ENCODE measurements around the gene SF3B2. TPM values are rescaled to one million over a fixed set of nuclear protein-coding genes. Genes with fewer than 3 reads are reported as not detected.
"Not testable (repeated sequence)": the region's sequence is repeated elsewhere in the genome, so short reads cannot be mapped to it uniquely, and the experiment has no call there.

SF3B2 gene
- total RNA-seq, 2 donors from 2014 or later = 112 to 255 TPM

DNA sequence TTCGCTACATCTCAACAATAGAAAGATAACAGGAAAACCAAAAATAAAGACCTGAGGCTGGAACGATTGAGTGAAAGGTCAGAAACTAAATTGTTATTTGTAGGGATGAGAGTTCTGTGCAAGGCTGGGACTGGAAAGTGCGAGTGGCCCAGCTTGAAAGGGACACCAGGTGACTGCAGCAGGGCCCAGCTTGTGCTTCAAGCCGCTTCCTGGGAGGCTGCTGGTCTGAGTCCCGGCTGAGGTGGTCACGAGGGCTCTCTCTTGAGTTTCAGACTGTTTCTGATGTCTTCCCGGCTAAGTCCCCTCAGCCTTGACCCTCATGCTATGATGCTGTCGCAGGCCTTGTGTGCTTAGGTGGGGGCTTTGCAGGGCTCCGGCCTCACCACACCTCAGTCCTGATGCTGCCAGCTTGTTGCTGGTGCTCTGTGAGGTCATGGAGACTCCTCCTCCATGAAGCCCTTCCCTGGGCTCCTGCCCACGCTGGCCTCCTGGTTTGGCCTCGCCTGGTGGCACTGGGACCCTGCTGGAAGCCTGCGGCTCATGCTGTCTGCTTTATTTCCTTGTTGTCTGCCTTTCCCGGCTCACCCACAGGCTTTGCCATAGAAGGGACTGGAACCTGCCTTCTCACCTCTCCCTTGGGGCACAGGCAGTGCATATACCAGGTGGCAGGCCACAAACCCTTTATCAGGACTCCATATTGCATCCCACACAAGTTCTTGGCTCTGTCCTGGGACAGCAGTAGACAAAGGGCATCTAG lies 45.9 kb upstream of the SF3B2 start:
- Histone ChIP-seq H3K27me3 (no peaks in the 10 kb centered on the region), H3K27ac (no peak overlapping the region), H3K4me1 (peaks cover 14% of the 10 kb centered on the region), H3K9me3 (no peaks in the 10 kb centered on the region), H3K36me3 (replicated peaks in 1 of 2; ENCODE audit: insufficient read depth in 1 of 2, low read depth in 2 of 2) (no peaks in the 10 kb centered on the region), H3K4me3 (no peak overlapping the region)
- DNase-seq (no peak), ATAC-seq (no peak)
- TF ChIP-seq, protein P1, sequence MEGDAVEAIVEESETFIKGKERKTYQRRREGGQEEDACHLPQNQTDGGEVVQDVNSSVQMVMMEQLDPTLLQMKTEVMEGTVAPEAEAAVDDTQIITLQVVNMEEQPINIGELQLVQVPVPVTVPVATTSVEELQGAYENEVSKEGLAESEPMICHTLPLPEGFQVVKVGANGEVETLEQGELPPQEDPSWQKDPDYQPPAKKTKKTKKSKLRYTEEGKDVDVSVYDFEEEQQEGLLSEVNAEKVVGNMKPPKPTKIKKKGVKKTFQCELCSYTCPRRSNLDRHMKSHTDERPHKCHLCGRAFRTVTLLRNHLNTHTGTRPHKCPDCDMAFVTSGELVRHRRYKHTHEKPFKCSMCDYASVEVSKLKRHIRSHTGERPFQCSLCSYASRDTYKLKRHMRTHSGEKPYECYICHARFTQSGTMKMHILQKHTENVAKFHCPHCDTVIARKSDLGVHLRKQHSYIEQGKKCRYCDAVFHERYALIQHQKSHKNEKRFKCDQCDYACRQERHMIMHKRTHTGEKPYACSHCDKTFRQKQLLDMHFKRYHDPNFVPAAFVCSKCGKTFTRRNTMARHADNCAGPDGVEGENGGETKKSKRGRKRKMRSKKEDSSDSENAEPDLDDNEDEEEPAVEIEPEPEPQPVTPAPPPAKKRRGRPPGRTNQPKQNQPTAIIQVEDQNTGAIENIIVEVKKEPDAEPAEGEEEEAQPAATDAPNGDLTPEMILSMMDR (IDR thresholded peaks at IDR 0.05) = no peak
- no peak for TF ChIP-seq POLR2A (IDR thresholded peaks at IDR 0.05)
- intact Hi-C loops (cut with DNase I) = no loop called here
- 86% methylated on average over 12 to 13 of the region's 13 CpGs for WGBS, 2 donors

DNA sequence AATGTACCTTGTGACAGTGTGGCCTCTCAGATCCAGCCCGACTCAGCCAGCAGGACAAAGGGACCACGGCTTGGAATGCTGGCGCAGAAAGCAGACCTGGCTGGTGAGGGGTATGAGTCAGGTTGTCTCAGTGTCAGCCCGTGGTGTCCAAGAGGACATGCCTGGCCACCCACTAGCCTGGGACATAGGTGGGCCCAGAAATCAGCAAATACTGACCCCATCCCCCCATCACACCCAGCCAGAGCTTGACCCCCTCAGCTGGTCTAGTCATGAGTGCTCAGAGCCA lies 45.3 kb upstream of the SF3B2 start:
- Histone ChIP-seq H3K4me3 (no peak overlapping the region), H3K36me3 (replicated peaks in 1 of 2; ENCODE audit: insufficient read depth in 1 of 2, low read depth in 2 of 2) (no peaks in the 10 kb centered on the region), H3K4me1 (peaks cover 14% of the 10 kb centered on the region), H3K27me3 (no peaks in the 10 kb centered on the region), H3K27ac (no peak overlapping the region), H3K9me3 (no peaks in the 10 kb centered on the region)
- intact Hi-C loops (cut with DNase I) = no loop called here
- 67% methylated on average over 4 of the region's 4 CpGs; no CpG with 5 or more reads in 1 of the 2 donors for WGBS, 2 donors
- DNase-seq (no peak), ATAC-seq (no peak)
- no peak for TF ChIP-seq POLR2A (IDR thresholded peaks at IDR 0.05)
- TF ChIP-seq, protein P1 (IDR thresholded peaks at IDR 0.05) = no peak

DNA sequence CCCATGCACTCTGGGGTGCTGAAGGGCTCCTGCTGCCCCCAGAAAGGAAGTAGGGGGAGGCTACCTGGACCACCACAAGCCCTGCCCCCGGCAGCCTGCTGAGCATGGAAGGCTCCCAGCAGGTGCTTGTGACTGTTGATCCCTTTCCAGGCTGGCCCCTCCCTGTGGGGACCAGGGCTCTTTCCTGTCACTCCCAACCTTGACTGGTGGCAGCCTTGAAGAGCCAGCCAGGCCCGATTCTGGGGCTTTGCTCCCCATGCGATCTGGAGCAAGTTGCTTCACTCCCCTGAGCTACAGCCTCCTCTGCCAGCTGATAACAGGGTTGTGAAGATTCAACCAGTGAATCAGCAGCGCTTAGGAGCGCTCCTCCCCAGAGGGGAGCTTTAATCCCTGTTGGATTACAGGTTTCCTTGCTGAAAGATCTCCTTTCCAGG lies 44.9 kb upstream of the SF3B2 start:
- DNase-seq = no peak
- H3K36me3 ChIP-seq (replicated peaks in 1 of 2; ENCODE audit: insufficient read depth in 1 of 2, low read depth in 2 of 2) = no peaks in the 10 kb centered on the region
- H3K9me3 ChIP-seq = no peaks in the 10 kb centered on the region
- H3K27me3 ChIP-seq = no peaks in the 10 kb centered on the region
- TF ChIP-seq, protein P1 (IDR thresholded peaks at IDR 0.05) = no peak
- H3K4me3 ChIP-seq = no peak overlapping the region
- 35% methylated on average over 5 of the region's 5 CpGs; no CpG with 5 or more reads in 1 of the 2 donors for WGBS, 2 donors
- intact Hi-C loops (cut with DNase I) = no loop called here
- H3K27ac ChIP-seq = no peak overlapping the region
- H3K4me1 ChIP-seq = peaks cover 14% of the 10 kb centered on the region
- no peak for ATAC-seq

DNA sequence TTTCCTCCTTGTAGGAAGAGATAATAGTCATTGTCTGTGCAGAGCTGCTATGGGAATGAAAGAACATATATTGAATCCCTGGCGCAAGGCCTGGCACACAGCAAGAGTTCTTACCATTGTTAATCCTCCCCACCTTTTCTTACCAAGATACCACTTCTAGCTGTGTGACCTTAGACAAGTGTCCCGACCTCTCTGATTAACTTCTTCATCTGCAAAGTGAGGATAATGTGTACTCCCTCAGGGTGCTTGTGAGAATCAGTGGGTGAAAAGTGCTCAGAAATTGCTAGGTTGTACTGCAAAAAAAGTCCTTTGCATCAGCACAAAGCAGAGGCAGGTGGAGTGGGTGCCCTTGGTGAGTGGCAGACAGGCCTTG lies 44.1 kb upstream of the SF3B2 start:
- no peak for TF ChIP-seq POLR2A (IDR thresholded peaks at IDR 0.05)
- TF ChIP-seq, protein P1 (IDR thresholded peaks at IDR 0.05) = no peak
- H3K4me3 ChIP-seq = no peak overlapping the region
- no peaks in the 10 kb centered on the region for H3K27me3 ChIP-seq
- H3K9me3 ChIP-seq = no peaks in the 10 kb centered on the region
- DNase-seq = no peak
- 82 to 88% methylated on average over 2 of the region's 2 CpGs for WGBS, 2 donors
- peaks cover 11% of the 10 kb centered on the region for H3K4me1 ChIP-seq
- no peak overlapping the region for H3K27ac ChIP-seq
- intact Hi-C loops (cut with DNase I) = no loop called here
- no peaks in the 10 kb centered on the region for H3K36me3 ChIP-seq (replicated peaks in 1 of 2; ENCODE audit: insufficient read depth in 1 of 2, low read depth in 2 of 2)
- no peak for ATAC-seq

DNA sequence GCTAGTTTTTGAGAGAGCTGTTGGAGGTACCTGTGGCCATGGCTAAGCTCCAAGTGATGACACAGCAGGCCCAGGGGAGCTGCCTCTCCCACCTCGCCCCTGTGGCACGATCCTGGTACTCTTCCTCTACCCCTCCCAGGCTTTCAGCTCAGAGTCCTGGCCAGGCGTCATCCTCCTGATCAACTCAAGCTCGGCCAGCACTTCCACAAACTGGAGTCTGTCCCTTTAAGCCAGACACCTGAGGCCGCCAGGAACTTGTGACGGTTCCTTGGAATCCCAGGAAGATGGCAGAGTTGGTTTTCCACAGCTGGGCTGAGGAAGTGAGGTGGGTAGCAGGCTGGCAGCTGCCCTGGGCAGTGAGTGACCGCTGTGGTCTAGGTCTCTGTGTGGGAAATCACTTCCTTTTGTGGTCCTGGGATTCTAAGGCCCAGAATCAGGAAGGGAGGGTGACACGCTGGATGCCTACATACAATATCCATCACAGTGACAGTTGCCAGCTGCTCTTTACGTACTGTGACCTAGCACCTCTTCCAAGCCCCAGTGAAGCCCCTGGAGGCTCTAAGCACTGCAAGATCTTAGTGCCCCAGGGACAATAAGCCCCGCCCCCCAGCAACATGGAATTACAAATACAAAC lies 43.6 kb upstream of the SF3B2 start:
- WGBS, 2 donors = 53 to 71% methylated on average over 10 of the region's 10 CpGs
- Histone ChIP-seq H3K4me3 (no peak overlapping the region), H3K27ac (no peak overlapping the region), H3K27me3 (no peaks in the 10 kb centered on the region), H3K36me3 (replicated peaks in 1 of 2; ENCODE audit: insufficient read depth in 1 of 2, low read depth in 2 of 2) (no peaks in the 10 kb centered on the region), H3K4me1 (peaks cover 5% of the 10 kb centered on the region), H3K9me3 (no peaks in the 10 kb centered on the region)
- intact Hi-C loops (cut with DNase I) = no loop called here
- DNase-seq = no peak
- TF ChIP-seq, protein P1 (IDR thresholded peaks at IDR 0.05) = no peak
- no peak for TF ChIP-seq POLR2A (IDR thresholded peaks at IDR 0.05)
- no peak for ATAC-seq

DNA sequence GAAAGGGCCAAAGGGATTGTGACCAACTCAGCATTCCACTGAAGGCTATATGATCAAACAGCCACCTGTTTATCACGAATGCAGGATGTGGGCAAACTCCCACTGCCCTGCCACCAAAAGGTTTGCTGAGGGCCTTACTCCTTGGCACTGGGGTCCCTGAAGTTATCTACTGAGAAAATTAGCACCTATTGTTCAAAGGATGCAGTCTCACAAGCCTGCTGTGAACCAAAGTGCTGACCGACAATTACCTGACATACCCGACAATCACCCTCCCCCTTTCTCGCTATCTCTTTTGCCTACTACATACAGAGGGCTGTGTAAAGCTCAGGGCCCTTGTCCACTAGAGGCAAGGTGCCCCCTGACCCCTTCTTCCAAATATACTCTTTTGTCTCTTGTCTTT lies 42.1 kb upstream of the SF3B2 start:
- H3K9me3 ChIP-seq; DNase-seq; ATAC-seq; H3K4me3 ChIP-seq; intact Hi-C loops (cut with DNase I); H3K27me3 ChIP-seq; H3K4me1 ChIP-seq; H3K27ac ChIP-seq; H3K36me3 ChIP-seq (replicated peaks in 1 of 2; ENCODE audit: insufficient read depth in 1 of 2, low read depth in 2 of 2): not testable (repeated sequence)
- WGBS, 2 donors = 71 to 80% methylated on average over 4 of the region's 4 CpGs

Measured in body of pancreas (tissue), 4 donors.